Left ventricle myocardium inferior (tissue), 1 donor: ENCODE data around the gene CD200R1L. TPM values are rescaled to one million over a fixed set of nuclear protein-coding genes. Genes with fewer than 3 reads are reported as not detected.
A peak's percentile ranks its signal among the peaks of the same experiment; 100 is the strongest.

Experiments
- DNase-seq: peaks from one replicate; pipeline ENCODE4 v3.0.0-alpha.2; 2020
- H3K27ac ChIP-seq: fragments of 200-600 bp; replicated peaks from 2 replicates; pipeline ENCODE4 v1.8.0; 2021
- H3K27me3 ChIP-seq: fragments of 200-600 bp; 2 replicates; pipeline ENCODE4 v1.8.0; 2021; ENCODE audit warnings: low read depth
- H3K36me3 ChIP-seq: fragments of 200-600 bp; 2 replicates; pipeline ENCODE4 v1.8.0; 2021
- H3K4me1 ChIP-seq: fragments of 200-600 bp; 2 replicates; pipeline ENCODE4 v1.8.0; 2021
- H3K4me3 ChIP-seq: fragments of 200-600 bp; 2 replicates; pipeline ENCODE4 v1.8.0; 2021; ENCODE audit warnings: mild to moderate bottlenecking, moderate library complexity
- H3K9me3 ChIP-seq: fragments of 200-600 bp; replicated peaks from 2 replicates; pipeline ENCODE4 v1.8.0; 2021
- CTCF ChIP-seq: fragments of 200-600 bp; IDR thresholded peaks from 2 replicates; pipeline ENCODE4 v1.8.0; 2021; ENCODE audit warnings: antibody characterized with exemption, mild to moderate bottlenecking, borderline replicate concordance
- intact Hi-C: fragments of 100-400 bp; cut with micrococcal nuclease; formaldehyde crosslinking; loops from one replicate; pipeline ENCODE4 v1.11.0; 2022
- total RNA-seq: library from RNA; stranded (reverse); fragmentation: NEBNext Ultra II Directional; extraction: Animal tissue kit (Norgen Biotek cat#: 25700); gene quantifications from one replicate; pipeline ENCODE4 v1.2.1, GENCODE V29; 2021
- donor health status: DM: no; HTN: yes; CAD: no; lungs with severe emphysema.

CD200R1L gene
- total RNA-seq, 1 donor from 2014 or later, result not detected

- peaks cover 26% of the 10 kb centered on the region for H3K4me1 ChIP-seq
- no peaks in the 10 kb centered on the region for H3K36me3 ChIP-seq
- H3K4me3 ChIP-seq, result no peak overlapping the region
- peak overlapping the region; percentile 81 for H3K27ac ChIP-seq
- peaks cover 4% of the 10 kb centered on the region for H3K27me3 ChIP-seq
- TF ChIP-seq CTCF, result no peak
- intact Hi-C loops, result loop anchor here (5.0 to 10.0 kb wide), 2 partner anchors 79 to 171 kb away; partner anchors contain the start of gene CCDC80
- H3K9me3 ChIP-seq, result no peaks in the 10 kb centered on the region
- DNase-seq, result no peak
Observed at GRCh38 chr3:112813723-112814171, 32.9 kb downstream of the CD200R1L start.

DNA sequence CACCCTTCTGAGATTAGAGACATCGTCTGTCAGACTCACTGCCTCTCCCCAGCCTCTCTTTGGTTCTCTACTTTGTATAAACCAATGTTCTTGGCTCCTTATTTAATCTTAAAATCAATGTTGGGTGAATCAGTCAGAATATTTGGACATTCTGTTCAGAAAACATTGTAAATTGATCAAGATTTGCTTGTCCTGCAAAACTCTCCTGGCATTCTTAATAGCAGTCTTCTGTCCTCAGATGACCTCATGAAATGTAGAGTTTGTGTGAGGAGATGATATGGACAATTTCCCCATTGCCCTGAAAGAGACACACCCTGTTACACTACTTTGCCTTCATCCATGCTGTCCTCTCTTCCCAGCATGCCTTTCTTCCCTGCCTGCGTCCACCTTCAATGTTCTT, 33.6 kb downstream of the CD200R1L start:
- H3K36me3 ChIP-seq, result no peaks in the 10 kb centered on the region
- no peaks in the 10 kb centered on the region for H3K9me3 ChIP-seq
- no peak overlapping the region for H3K4me3 ChIP-seq
- peaks cover 26% of the 10 kb centered on the region for H3K4me1 ChIP-seq
- H3K27ac ChIP-seq, result peak overlapping the region; percentile 81
- intact Hi-C loops, result loop anchor here (5.0 to 10.0 kb wide), 2 partner anchors 78 to 171 kb away; partner anchors contain the start of gene CCDC80
- TF ChIP-seq CTCF, result no peak
- H3K27me3 ChIP-seq, result peaks cover 4% of the 10 kb centered on the region
- DNase-seq, result no peak

GRCh38 chr3:112811917-112812660, 34.6 kb downstream of the CD200R1L start:
- no peak for DNase-seq
- peaks cover 26% of the 10 kb centered on the region for H3K4me1 ChIP-seq
- peak overlapping the region; percentile 81 for H3K27ac ChIP-seq

GRCh38 chr3:112811131-112811884, 35.4 kb downstream of the CD200R1L start:
- intact Hi-C loops, result loop anchor here (5.0 to 10.0 kb wide), 2 partner anchors 77 to 169 kb away; partner anchors contain the start of gene CCDC80
- H3K4me3 ChIP-seq, result no peak overlapping the region

More at GRCh38 chr3:112811917-112812660, 34.6 kb downstream of the CD200R1L start:
- no peaks in the 10 kb centered on the region for H3K36me3 ChIP-seq
- H3K27me3 ChIP-seq, result peaks cover 4% of the 10 kb centered on the region
- no peaks in the 10 kb centered on the region for H3K9me3 ChIP-seq
- no peak overlapping the region for H3K4me3 ChIP-seq
- no peak for TF ChIP-seq CTCF
- intact Hi-C loops, result loop anchor here (5.0 to 10.0 kb wide), 2 partner anchors 77 to 170 kb away; partner anchors contain the start of gene CCDC80

More at GRCh38 chr3:112811131-112811884, 35.4 kb downstream of the CD200R1L start:
- no peak for TF ChIP-seq CTCF
- peaks cover 4% of the 10 kb centered on the region for H3K27me3 ChIP-seq
- H3K4me1 ChIP-seq, result peaks cover 26% of the 10 kb centered on the region
- no peaks in the 10 kb centered on the region for H3K36me3 ChIP-seq
- peak overlapping the region; percentile 81 for H3K27ac ChIP-seq
- H3K9me3 ChIP-seq, result no peaks in the 10 kb centered on the region
- DNase-seq, result peak; percentile 30
